GM12878 (cell line): ENCODE results near the gene UNC45A.

ENCODE experiments used
- CREM ChIP-seq: IDR thresholded peaks from 2 replicates; pipeline ENCODE4 v1.6.1; 2014; ENCODE audit warnings: antibody characterized with exemption, low read depth
- ELK1 ChIP-seq: IDR thresholded peaks from 2 replicates; pipeline ENCODE4 v1.6.1; 2012; ENCODE audit warnings: low read depth, low read length, improper control_type of control experiment
- EZH2 ChIP-seq: IDR thresholded peaks from 2 replicates; pipeline ENCODE4 v1.6.1; 2012; ENCODE audit warnings: low read depth, mild to moderate bottlenecking, control low read depth, inconsistent platforms, low read length, borderline replicate concordance; ENCODE audit not compliant: control insufficient read depth
- IKZF1 ChIP-seq: fragments of 450-650 bp; conservative IDR thresholded peaks from 2 replicates; pipeline ENCODE4 v1.6.1; 2017; ENCODE audit warnings: antibody characterized with exemption, mild to moderate bottlenecking
- KLF5 ChIP-seq: fragments of 450-650 bp; IDR thresholded peaks from 2 replicates; pipeline ENCODE4 v1.6.1; 2014; ENCODE audit warnings: mild to moderate bottlenecking; ENCODE audit not compliant: partially characterized antibody
- NR2C2 ChIP-seq: IDR thresholded peaks from 2 replicates; pipeline ENCODE4 v1.6.1; 2011; ENCODE audit warnings: borderline replicate concordance, low read depth; ENCODE audit not compliant: control insufficient read depth, insufficient read length
- PAX5 ChIP-seq: IDR thresholded peaks from 2 replicates; pipeline ENCODE4 v1.6.1; 2011; ENCODE audit warnings: low read depth, low read length, borderline replicate concordance
- POLR2A ChIP-seq: IDR thresholded peaks from 2 replicates; pipeline ENCODE4 v1.6.1; 2011; ENCODE audit warnings: low read depth, mild to moderate bottlenecking, low read length
- SP1 ChIP-seq: IDR thresholded peaks from one replicate; pipeline ENCODE4 v1.6.1; 2011; ENCODE audit warnings: low read depth, low read length
- TARDBP ChIP-seq: IDR thresholded peaks from 2 replicates; pipeline ENCODE4 v1.6.1; 2016; ENCODE audit warnings: borderline replicate concordance
- USF2 ChIP-seq: IDR thresholded peaks from 2 replicates; pipeline ENCODE4 v1.6.1; 2011; ENCODE audit warnings: low read depth, low read length, improper control_type of control experiment, borderline replicate concordance
- ZNF384 ChIP-seq: IDR thresholded peaks from 2 replicates; pipeline ENCODE4 v1.6.1; 2012; ENCODE audit warnings: low read depth, mild to moderate bottlenecking, low read length, improper control_type of control experiment, borderline replicate concordance
- TF ChIP-seq, protein P1 (sequence below), 3 experiments: IDR thresholded peaks in 2 of 3; conservative IDR thresholded peaks in 1 of 3; 2 replicates each; pipeline ENCODE4 v1.5.1; 2011; ENCODE audit warnings: low read depth in 3 of 3, low read length in 3 of 3, mild to moderate bottlenecking in 3 of 3, control low read depth in 2 of 3, moderate library complexity in 2 of 3, inconsistent platforms in 1 of 3, mixed read lengths in 1 of 3; ENCODE audit not compliant: control insufficient read depth in 2 of 3, insufficient read depth in 1 of 3; ENCODE audit errors: extremely low read depth in 1 of 3

GRCh38 chr15:90913398-90913944, 21.6 kb upstream of the UNC45A start:
- TF ChIP-seq NR2C2 = no peak
- no peak for TF ChIP-seq CREM
- TF ChIP-seq TARDBP = no peak
- TF ChIP-seq, protein P1, sequence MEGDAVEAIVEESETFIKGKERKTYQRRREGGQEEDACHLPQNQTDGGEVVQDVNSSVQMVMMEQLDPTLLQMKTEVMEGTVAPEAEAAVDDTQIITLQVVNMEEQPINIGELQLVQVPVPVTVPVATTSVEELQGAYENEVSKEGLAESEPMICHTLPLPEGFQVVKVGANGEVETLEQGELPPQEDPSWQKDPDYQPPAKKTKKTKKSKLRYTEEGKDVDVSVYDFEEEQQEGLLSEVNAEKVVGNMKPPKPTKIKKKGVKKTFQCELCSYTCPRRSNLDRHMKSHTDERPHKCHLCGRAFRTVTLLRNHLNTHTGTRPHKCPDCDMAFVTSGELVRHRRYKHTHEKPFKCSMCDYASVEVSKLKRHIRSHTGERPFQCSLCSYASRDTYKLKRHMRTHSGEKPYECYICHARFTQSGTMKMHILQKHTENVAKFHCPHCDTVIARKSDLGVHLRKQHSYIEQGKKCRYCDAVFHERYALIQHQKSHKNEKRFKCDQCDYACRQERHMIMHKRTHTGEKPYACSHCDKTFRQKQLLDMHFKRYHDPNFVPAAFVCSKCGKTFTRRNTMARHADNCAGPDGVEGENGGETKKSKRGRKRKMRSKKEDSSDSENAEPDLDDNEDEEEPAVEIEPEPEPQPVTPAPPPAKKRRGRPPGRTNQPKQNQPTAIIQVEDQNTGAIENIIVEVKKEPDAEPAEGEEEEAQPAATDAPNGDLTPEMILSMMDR (IDR thresholded peaks at IDR 0.05 in 2 of 3, conservative IDR thresholded peaks at IDR 0.05 in 1 of 3; ENCODE audit: control insufficient read depth in 2 of 3, extremely low read depth in 1 of 3, insufficient read depth in 1 of 3, low read depth in 3 of 3, low read length in 3 of 3) = no peak
- TF ChIP-seq USF2 = no peak
- TF ChIP-seq KLF5 = no peak
- TF ChIP-seq ELK1 = no peak
- no peak for TF ChIP-seq SP1
- no peak for TF ChIP-seq IKZF1
- TF ChIP-seq ZNF384 = no peak
- no peak for TF ChIP-seq EZH2
- no peak for TF ChIP-seq PAX5
- TF ChIP-seq POLR2A = no peak
